Mucosa of descending colon (tissue), 3 donors: Measurements from ENCODE around the gene LRRC25. TPM values are rescaled to one million over a fixed set of nuclear protein-coding genes. Genes with fewer than 3 reads are reported as not detected.

ENCODE experiments used
- ATAC-seq: fragments of 200-7000 bp; cut with Tn5 transposase; one replicate; pipeline ENCODE4 v1.9.1; 2020; ENCODE audit warnings: mild to moderate bottlenecking, moderate library complexity
- DNase-seq, 3 donors: peaks; one replicate each; pipeline ENCODE4 v3.0.0-alpha.2; 2020
- H3K36me3 ChIP-seq: fragments of 200-600 bp; one replicate; pipeline ENCODE4 v1.8.0; 2021; ENCODE audit warnings: low read depth, mild to moderate bottlenecking
- H3K4me1 ChIP-seq: fragments of 200-600 bp; one replicate; pipeline ENCODE4 v1.8.0; 2021; ENCODE audit warnings: low read depth, mild to moderate bottlenecking
- H3K4me3 ChIP-seq: fragments of 200-600 bp; one replicate; pipeline ENCODE4 v1.8.0; 2021; ENCODE audit warnings: mild to moderate bottlenecking
- H3K9me3 ChIP-seq: fragments of 200-600 bp; one replicate; pipeline ENCODE4 v1.8.0; 2021; ENCODE audit warnings: mild to moderate bottlenecking
- intact Hi-C, 2 donors: fragments of 100-400 bp; cut with DNase I in 1 of 2; cut with micrococcal nuclease in 1 of 2; formaldehyde crosslinking; loops; one replicate each; pipeline versions ENCODE4 v1.11.0 to v1.11.1; 2022; cut with DNase I, micrococcal nuclease
- long read RNA-seq, 2 donors: library from polyadenylated mRNA; unstranded; transcript quantifications; one replicate each; pipeline ENCODE4 v2.0.0, GENCODE V29; 2019 to 2021
- total RNA-seq, 3 donors: library from RNA; stranded (reverse); fragmentation: NEBNext Ultra II Directional in 2 of 3; extraction: Animal tissue kit (Norgen Biotek cat#: 25700) in 2 of 3; gene quantifications; one replicate each; pipeline versions ENCODE4 v1.2.1 to v1.2.4, GENCODE V29; 2021 to 2023
- TF ChIP-seq, protein P1 (sequence below): fragments of 200-600 bp; IDR thresholded peaks from one replicate; pipeline ENCODE4 v1.8.0; 2022; ENCODE audit warnings: antibody characterized with exemption, mild to moderate bottlenecking
- donor health status: DM: no; HTN: no; CAD: no; lungs with moderate emphysema.
- donor health status: DM: no; HTN: no; CAD: no.
- donor health status: DM: no; HTN: yes; CAD: no.

Gene LRRC25
- 1 to 10 TPM; 2.1 to 8.8 (median 5.8) TPM for total RNA-seq
- long read RNA-seq, donor 1, transcript LRRC25-201 (2 exons, 2,415 nt) = major isoform, 6 of 10 reads
- long read RNA-seq, donor 1, partial matches to known transcripts = 0 of 10 reads
- long read RNA-seq, donor 1, other reads (novel, unspliced or antisense) = 0 of 10 reads
- long read RNA-seq, donor 2, transcript LRRC25-201 (2 exons, 2,415 nt) = major isoform, 6 of 11 reads
- long read RNA-seq, donor 2, transcript LRRC25-202 (3 exons, 1,924 nt) = minor isoform, 5 of 11 reads
- long read RNA-seq, donor 2, partial matches to known transcripts = 0 of 11 reads
- long read RNA-seq, donor 2, other reads (novel, unspliced or antisense) = 0 of 11 reads

GRCh38 chr19:18397242-18398202, at the start of gene LRRC25:
Gene LRRC25 (minus strand): TSS chr19:18397622. CDS start chr19:18396963, 659 bp downstream.
- TF ChIP-seq, protein P1, sequence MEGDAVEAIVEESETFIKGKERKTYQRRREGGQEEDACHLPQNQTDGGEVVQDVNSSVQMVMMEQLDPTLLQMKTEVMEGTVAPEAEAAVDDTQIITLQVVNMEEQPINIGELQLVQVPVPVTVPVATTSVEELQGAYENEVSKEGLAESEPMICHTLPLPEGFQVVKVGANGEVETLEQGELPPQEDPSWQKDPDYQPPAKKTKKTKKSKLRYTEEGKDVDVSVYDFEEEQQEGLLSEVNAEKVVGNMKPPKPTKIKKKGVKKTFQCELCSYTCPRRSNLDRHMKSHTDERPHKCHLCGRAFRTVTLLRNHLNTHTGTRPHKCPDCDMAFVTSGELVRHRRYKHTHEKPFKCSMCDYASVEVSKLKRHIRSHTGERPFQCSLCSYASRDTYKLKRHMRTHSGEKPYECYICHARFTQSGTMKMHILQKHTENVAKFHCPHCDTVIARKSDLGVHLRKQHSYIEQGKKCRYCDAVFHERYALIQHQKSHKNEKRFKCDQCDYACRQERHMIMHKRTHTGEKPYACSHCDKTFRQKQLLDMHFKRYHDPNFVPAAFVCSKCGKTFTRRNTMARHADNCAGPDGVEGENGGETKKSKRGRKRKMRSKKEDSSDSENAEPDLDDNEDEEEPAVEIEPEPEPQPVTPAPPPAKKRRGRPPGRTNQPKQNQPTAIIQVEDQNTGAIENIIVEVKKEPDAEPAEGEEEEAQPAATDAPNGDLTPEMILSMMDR = no peak
- ATAC-seq (peak; percentile 42), DNase-seq (peak in 2 of 3 donors; percentile 62 to 77)
- Histone ChIP-seq H3K4me1 (peaks cover 7% of the 10 kb centered on the region), H3K9me3 (no peaks in the 10 kb centered on the region), H3K36me3 (no peaks in the 10 kb centered on the region), H3K4me3 (no peak within 1 kb of the TSS)
- intact Hi-C loops = no loop called here

DNA sequence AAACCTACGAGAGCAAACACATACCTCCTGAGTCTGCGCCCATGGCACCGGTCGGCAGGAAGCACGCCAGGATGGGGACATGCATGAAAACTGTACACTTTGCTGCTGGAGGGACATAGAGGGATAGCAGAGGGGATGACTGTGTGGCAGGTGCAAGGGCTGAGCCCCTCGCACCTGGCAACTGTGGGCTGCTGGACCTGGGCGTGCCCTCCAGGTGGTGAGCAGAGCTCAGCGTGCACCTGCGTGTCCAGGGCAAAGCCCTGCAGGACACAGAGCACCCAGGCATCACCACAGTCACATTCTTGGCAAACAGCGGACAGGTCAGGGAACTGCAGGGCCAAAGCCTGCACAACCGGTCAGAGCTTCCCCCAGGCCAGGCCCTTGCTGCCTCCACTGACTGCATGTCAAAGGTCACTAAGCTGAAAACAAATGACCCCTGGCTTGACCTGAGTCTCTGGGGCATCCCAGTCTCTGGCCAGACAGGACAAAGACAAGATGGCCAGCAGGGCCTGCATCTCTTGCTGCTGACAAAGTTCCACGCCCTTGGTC, 49.5 kb upstream of the LRRC25 start:
- ATAC-seq = no peak
- intact Hi-C loops = loop anchor here in 1 of 2 donors (10.0 kb wide), 2 partner anchors 128 to 408 kb away; partner anchors contain the start of gene UBA52

GRCh38 chr19:18446145-18446810, 48.9 kb upstream of the LRRC25 start:
- DNase-seq (no peak), ATAC-seq (no peak)
- Histone ChIP-seq H3K36me3 (no peaks in the 10 kb centered on the region), H3K4me3 (no peak overlapping the region), H3K9me3 (no peaks in the 10 kb centered on the region), H3K4me1 (peaks cover 2% of the 10 kb centered on the region)
- intact Hi-C loops = loop anchor here in 1 of 2 donors (10.0 kb wide), 2 partner anchors 129 to 409 kb away; partner anchors contain the start of gene UBA52
- TF ChIP-seq, protein P1 = no peak

More for the DNA sequence above, 49.5 kb upstream of the LRRC25 start:
- Histone ChIP-seq H3K9me3 (no peaks in the 10 kb centered on the region), H3K4me3 (no peak overlapping the region), H3K4me1 (peaks cover 3% of the 10 kb centered on the region), H3K36me3 (no peaks in the 10 kb centered on the region)
- DNase-seq = no peak
- TF ChIP-seq, protein P1 = no peak

DNA sequence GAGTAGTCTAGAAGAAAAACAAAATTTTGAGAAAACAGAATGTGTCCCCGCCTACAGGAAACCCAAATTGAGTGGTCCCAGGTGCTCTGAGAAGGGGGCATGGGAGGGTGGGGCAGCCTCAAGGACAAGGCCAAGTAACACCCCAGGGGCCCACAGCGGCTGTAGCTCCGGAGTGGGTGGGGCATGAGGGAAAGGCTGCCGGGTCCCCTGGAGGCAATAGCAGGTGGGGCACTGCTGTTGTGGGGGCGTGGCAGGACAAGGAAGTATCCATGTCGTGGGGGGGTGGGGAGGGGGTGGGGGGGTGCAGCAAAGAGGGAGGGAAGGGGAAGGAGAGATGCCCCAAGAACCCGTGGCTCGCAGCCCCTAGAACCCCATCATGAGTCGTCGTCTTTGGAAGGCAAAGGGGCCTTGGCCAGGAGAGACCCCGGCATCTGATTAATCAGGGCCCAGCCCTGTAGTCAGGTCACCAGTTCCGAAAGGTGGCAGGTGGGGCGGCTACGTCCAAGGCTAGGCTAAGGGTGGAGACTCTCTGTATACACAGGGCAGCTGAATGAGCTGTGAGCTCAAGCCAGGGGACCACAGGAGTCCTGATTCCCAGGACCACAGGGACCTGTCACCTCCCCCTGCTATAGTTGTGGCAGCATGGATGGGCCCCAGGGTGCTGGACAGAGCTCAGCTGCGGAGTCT, 48.0 kb upstream of the LRRC25 start:
- DNase-seq = no peak
- peak; percentile 54 for ATAC-seq
- Histone ChIP-seq H3K36me3 (no peaks in the 10 kb centered on the region), H3K9me3 (no peaks in the 10 kb centered on the region), H3K4me1 (no peaks in the 10 kb centered on the region), H3K4me3 (no peak overlapping the region)
- intact Hi-C loops = loop anchor here in 1 of 2 donors (10.0 kb wide), 2 partner anchors 129 to 409 kb away; partner anchors contain the start of gene UBA52
- TF ChIP-seq, protein P1 = no peak
